ENCODE measurements around the gene PPP1R37. TPM values are rescaled to one million over a fixed set of nuclear protein-coding genes. Genes with fewer than 3 reads are reported as not detected.

Gene PPP1R37
- total and polyA plus RNA-seq, 4 experiments from 2014 or later: 0.31 to 26.2 (median 13.3) TPM

DNA sequence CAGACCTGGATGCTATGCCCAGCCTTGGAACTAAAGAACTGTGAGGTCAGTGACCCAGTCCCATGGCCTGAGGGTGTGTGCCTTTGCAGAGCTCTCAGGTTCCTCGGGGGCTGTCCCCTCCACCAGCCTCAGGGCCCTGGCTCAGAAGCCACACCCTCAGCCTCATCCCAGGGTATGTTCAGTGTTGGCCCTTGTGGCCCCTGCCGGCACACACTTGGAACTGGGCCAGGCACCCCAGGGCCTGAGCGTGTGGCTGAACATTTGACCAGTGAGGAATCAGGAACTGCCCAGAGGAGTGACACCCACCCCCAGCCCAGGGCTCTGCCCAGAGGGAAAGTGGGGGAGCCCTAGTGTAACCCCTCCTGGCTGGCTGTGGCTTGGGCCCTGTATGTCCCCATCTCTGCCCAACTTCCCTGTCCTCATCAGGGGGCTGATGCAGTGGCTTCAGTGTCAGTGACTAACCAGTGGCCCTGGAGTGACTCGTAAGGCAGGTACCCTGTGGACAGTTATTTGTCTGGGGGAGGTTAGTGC lies 57.8 kb downstream of the PPP1R37 start:
- POLR2A ChIA-PET (ENCODE audit: partially characterized antibody): interaction anchor here (1.7 kb wide), 1 partner anchor 10 kb away, joined by 4 read pairs; the partner anchor contains the start of gene NKPD1

DNA sequence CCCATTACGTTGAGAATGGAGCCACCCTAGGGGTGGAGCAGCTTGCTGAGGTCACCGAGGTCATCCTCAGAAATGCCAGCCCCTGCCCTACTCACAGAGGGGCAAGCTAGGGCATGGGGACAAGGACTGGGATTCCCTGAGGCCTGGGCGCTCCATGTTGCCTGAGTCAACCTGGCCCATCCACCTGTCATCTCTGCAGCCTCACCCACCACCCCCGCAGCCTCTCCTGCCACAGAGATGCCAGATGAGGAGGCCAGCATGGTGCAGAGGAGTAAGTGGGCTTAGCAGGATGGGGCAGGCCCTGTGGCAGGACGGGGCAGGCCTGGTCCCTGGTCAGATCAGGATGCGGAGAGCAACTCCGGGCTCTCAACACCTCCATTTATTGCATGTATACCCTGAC lies 58.3 kb downstream of the PPP1R37 start:
- Mint-ChIP-seq H3K9me3 (no peaks in the 10 kb centered on the region), H3K4me1 (peaks cover 14 to 37% (median 25%) of the 10 kb centered on the region in 4 donors), H3K4me3 (peak overlapping the region in 5 of 8 donors; percentile 15 to 72 (median 29)), H3K27me3 (peaks cover 1 to 6% of the 10 kb centered on the region in 2 donors), H3K36me3 (no peaks in the 10 kb centered on the region), H3K27ac (peak overlapping the region in 2 of 7 donors; percentile 48 to 50)
- Histone ChIP-seq H3K36me3 (ENCODE audit: insufficient read depth, low read length) (no peaks in the 10 kb centered on the region), H3K9me3 (ENCODE audit: control insufficient read depth in 1 of 2, low read length in 2 of 2) (no peaks in the 10 kb centered on the region), H3K27ac (ENCODE audit: low read depth, low read length) (no peak overlapping the region), H3K27me3 (ENCODE audit: insufficient read depth, low read length) (peaks cover 3% of the 10 kb centered on the region), H3K4me1 (ENCODE audit: insufficient read depth, low read length) (peaks cover 28% of the 10 kb centered on the region), H3K4me3 (ENCODE audit: low read length in 2 of 2) (no peak overlapping the region)
- ChIA-PET POLR2A (ENCODE audit: partially characterized antibody) (interaction anchor here (0.6 to 4.3 kb wide), 2 partner anchors 27 to 35 kb away, joined by 3 to 54 read pairs; partner anchors contain the start of genes BLOC1S3 and TRAPPC6A), CTCF (ENCODE audit: partially characterized antibody) (interaction anchor here (0.5 to 1.8 kb wide), 2 partner anchors 25 to 181 kb away, joined by 3 to 4 read pairs; no protein-coding TSS in a partner anchor)
- intact Hi-C loops (cut with micrococcal nuclease): no loop called here
- DNase-seq: peak in 1 of 5 donors; percentile 32

More for the DNA sequence above, 57.8 kb downstream of the PPP1R37 start:
- Histone ChIP-seq H3K27ac (ENCODE audit: low read depth, low read length) (no peak overlapping the region), H3K27me3 (ENCODE audit: insufficient read depth, low read length) (peaks cover 3% of the 10 kb centered on the region), H3K36me3 (ENCODE audit: insufficient read depth, low read length) (no peaks in the 10 kb centered on the region), H3K4me3 (ENCODE audit: low read length in 2 of 2) (no peak overlapping the region), H3K9me3 (ENCODE audit: control insufficient read depth in 1 of 2, low read length in 2 of 2) (no peaks in the 10 kb centered on the region), H3K4me1 (ENCODE audit: insufficient read depth, low read length) (peaks cover 28% of the 10 kb centered on the region)
- CTCF ChIA-PET (ENCODE audit: partially characterized antibody): interaction anchor here (1.7 kb wide), 1 partner anchor 20 kb away, joined by 3 read pairs; no protein-coding TSS in a partner anchor
- H3K4me1 Mint-ChIP-seq: peaks cover 14 to 37% (median 25%) of the 10 kb centered on the region in 4 donors
- intact Hi-C loops (cut with micrococcal nuclease): no loop called here
- no peak for DNase-seq
- H3K4me3 Mint-ChIP-seq: no peak overlapping the region
- H3K27me3 Mint-ChIP-seq: peaks cover 1 to 6% of the 10 kb centered on the region in 2 donors
- H3K36me3 Mint-ChIP-seq: no peaks in the 10 kb centered on the region
- H3K9me3 Mint-ChIP-seq: no peaks in the 10 kb centered on the region
- H3K27ac Mint-ChIP-seq: no peak overlapping the region

DNA sequence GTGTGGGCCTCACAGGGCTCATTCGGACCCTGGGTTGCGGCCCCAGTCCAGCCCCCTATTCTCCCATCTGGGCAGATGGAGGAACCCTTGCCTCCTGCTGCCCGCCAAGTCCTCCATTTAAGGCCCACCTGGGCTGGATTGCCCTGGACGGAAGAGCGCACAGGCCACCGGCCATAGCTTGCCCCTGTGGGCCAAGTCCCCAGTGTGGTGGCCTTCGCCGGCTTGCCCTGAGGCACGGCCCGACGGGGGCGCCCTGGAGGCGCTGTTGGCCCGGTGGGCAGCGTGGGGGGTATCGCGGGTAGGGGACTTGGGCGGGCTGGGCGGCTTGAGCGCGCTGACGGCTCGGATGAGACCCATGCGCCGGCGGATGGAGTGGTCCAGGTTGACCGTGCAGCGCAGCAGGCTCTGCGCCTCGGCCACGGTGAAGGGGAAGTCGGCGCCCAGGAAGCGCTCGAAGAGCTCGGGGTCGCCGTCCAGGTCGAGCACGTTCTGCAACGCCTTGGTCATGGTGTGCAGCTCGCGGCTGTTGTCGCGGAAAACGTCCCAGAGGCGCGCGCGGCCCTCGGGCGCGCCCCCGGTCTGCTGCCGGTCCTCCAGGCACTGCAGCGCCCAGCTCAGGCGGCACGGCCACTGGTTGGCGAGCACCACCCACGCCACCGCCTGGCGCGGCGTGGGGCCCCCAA lies 59.0 kb downstream of the PPP1R37 start:
- H3K36me3 Mint-ChIP-seq: no peaks in the 10 kb centered on the region
- H3K4me3 ChIP-seq (ENCODE audit: low read length in 2 of 2): peak overlapping the region in 1 of 2 donors; percentile 60

DNA sequence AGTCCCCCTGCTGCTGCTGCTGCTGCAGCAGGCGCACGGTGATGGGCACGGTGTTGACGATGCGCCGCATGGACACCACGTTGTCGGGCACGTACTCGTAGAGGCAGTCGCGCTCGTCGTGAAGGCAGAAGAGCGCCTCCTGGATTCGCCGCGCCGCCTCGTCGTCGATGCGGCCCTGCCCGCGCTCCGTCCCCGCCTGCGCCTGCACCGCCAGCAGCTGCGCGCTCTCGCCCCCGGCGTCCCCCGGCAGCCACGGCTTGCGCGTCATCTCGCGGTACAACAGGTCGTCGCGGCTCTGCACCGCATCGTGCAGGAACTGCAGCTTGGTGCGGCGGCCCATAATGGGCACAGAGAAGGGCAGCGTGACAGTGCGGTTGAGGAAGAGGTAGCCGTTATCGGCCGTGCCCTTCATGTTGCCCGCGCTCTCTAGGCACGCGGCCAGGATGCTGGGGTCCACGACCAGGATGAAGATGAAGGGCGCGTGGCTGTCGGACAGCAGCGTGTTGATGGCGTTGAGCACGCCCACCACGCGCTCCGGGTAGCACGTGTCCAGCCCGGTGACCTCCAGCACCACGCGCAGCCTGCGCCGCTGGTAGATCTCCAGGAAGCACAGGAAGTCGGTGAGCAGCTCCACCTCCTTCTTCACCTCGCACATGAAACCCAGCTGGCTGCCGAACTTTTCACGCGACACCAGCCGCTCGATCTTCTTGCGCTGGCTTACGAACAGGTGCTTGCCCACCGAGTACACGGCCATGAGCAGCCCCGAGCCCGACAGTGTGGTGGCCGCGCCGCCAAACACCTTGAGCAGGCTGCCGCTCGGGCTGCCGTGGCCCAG lies 59.7 kb downstream of the PPP1R37 start:
- peaks cover 28% of the 10 kb centered on the region for H3K4me1 ChIP-seq (ENCODE audit: insufficient read depth, low read length)
- peak; percentile 52 to 69 (median 64) for DNase-seq
- H3K4me3 Mint-ChIP-seq: peak overlapping the region; percentile 79 to 90 (median 82)
- peaks cover 3% of the 10 kb centered on the region for H3K27me3 ChIP-seq (ENCODE audit: insufficient read depth, low read length)
- ChIA-PET POLR2A (ENCODE audit: partially characterized antibody) (interaction anchor here (0.7 to 4.3 kb wide), 10 partner anchors 10 to 198 kb away, joined by 3 to 54 read pairs (median 4); partner anchors contain the start of genes BLOC1S3, CLASRP, CLPTM1 and PPP1R37), CTCF (ENCODE audit: partially characterized antibody) (interaction anchor here (0.6 to 2.1 kb wide), 8 partner anchors 9 to 149 kb away, joined by 3 to 7 read pairs (median 4); partner anchors contain the start of gene BLOC1S3)
- no peaks in the 10 kb centered on the region for H3K9me3 Mint-ChIP-seq
- peaks cover 14 to 37% (median 25%) of the 10 kb centered on the region in 4 donors for H3K4me1 Mint-ChIP-seq
- H3K36me3 ChIP-seq (ENCODE audit: insufficient read depth, low read length): no peaks in the 10 kb centered on the region
- no peaks in the 10 kb centered on the region for H3K36me3 Mint-ChIP-seq
- H3K27me3 Mint-ChIP-seq: peaks cover 1 to 6% of the 10 kb centered on the region in 2 donors
- H3K9me3 ChIP-seq (ENCODE audit: control insufficient read depth in 1 of 2, low read length in 2 of 2): no peaks in the 10 kb centered on the region
- intact Hi-C loops (cut with micrococcal nuclease): loop anchor here (1.0 kb wide), 1 partner anchor 26 kb away; the partner anchor contains the start of genes BLOC1S3 and TRAPPC6A
- peak overlapping the region; percentile 73 to 83 (median 76) for H3K27ac Mint-ChIP-seq
- no peak overlapping the region for H3K27ac ChIP-seq (ENCODE audit: low read depth, low read length)
- peak overlapping the region in 1 of 2 donors; percentile 60 for H3K4me3 ChIP-seq (ENCODE audit: low read length in 2 of 2)

More for the DNA sequence above, 59.0 kb downstream of the PPP1R37 start:
- ChIA-PET POLR2A (ENCODE audit: partially characterized antibody) (interaction anchor here (0.6 to 4.3 kb wide), 7 partner anchors 12 to 113 kb away, joined by 3 to 54 read pairs (median 5); partner anchors contain the start of genes BLOC1S3, CLASRP, PPP1R37 and TRAPPC6A), CTCF (ENCODE audit: partially characterized antibody) (interaction anchor here (0.5 to 1.8 kb wide), 5 partner anchors 16 to 181 kb away, joined by 3 to 7 read pairs (median 4); partner anchors contain the start of gene BLOC1S3)
- no peaks in the 10 kb centered on the region for H3K9me3 ChIP-seq (ENCODE audit: control insufficient read depth in 1 of 2, low read length in 2 of 2)
- Mint-ChIP-seq H3K4me1 (peaks cover 14 to 37% (median 25%) of the 10 kb centered on the region in 4 donors), H3K4me3 (peak overlapping the region in 6 of 8 donors; percentile 17 to 72 (median 32)), H3K27ac (peak overlapping the region in 2 of 7 donors; percentile 48 to 50), H3K9me3 (no peaks in the 10 kb centered on the region), H3K27me3 (peaks cover 1 to 6% of the 10 kb centered on the region in 2 donors)
- H3K36me3 ChIP-seq (ENCODE audit: insufficient read depth, low read length): no peaks in the 10 kb centered on the region
- peak in 1 of 5 donors; percentile 13 for DNase-seq
- no peak overlapping the region for H3K27ac ChIP-seq (ENCODE audit: low read depth, low read length)
- peaks cover 28% of the 10 kb centered on the region for H3K4me1 ChIP-seq (ENCODE audit: insufficient read depth, low read length)
- H3K27me3 ChIP-seq (ENCODE audit: insufficient read depth, low read length): peaks cover 3% of the 10 kb centered on the region
- intact Hi-C loops (cut with micrococcal nuclease): loop anchor here (1.0 kb wide), 1 partner anchor 26 kb away; the partner anchor contains the start of genes BLOC1S3 and TRAPPC6A

DNA sequence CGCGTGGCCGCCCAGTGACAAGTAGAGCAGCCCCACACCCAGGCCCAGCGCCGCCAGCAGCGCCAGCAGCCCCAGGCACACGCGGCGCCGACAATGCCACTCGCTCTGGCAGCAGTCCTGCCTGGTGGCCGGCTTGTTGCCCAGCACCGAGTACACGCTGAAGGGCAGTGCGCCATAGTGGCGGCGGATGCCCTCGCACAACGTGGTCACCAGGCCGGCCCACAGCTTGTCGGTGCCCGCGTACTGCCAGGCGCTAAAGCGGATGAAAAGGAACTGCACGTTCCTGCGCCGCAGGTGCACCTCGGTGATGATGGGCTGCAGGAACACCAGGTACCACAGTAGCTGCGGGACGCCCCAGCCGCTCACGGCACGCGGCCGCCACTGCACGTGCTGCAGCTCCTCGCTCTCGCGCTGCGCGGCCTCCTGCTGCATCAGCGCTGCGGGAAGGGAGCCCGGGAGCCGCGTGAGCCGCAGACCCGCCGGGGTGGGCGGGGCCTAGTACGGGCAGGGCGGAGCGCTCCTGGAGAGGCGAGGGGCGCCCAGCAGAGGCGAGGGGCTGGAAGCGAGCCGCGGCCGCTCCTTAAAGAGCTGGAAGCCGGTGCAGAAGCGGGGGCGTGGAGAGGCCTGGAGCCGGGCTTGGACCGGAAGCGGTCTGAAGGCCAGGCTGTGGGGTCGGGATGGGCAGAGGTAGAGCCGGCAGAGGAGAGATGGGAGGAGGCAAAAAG lies 60.5 kb downstream of the PPP1R37 start:
- H3K4me1 ChIP-seq (ENCODE audit: insufficient read depth, low read length): peaks cover 28% of the 10 kb centered on the region
- Mint-ChIP-seq H3K9me3 (no peaks in the 10 kb centered on the region), H3K4me1 (peaks cover 14 to 37% (median 25%) of the 10 kb centered on the region in 4 donors), H3K27ac (peak overlapping the region in 6 of 7 donors; percentile 38 to 75 (median 63)), H3K36me3 (no peaks in the 10 kb centered on the region), H3K27me3 (peaks cover 3 to 6% of the 10 kb centered on the region in 2 donors), H3K4me3 (peak overlapping the region; percentile 68 to 86 (median 82))
- intact Hi-C loops (cut with micrococcal nuclease): no loop called here
- peak overlapping the region in 1 of 2 donors; percentile 60 for H3K4me3 ChIP-seq (ENCODE audit: low read length in 2 of 2)
- no peaks in the 10 kb centered on the region for H3K9me3 ChIP-seq (ENCODE audit: control insufficient read depth in 1 of 2, low read length in 2 of 2)
- H3K27me3 ChIP-seq (ENCODE audit: insufficient read depth, low read length): peaks cover 3% of the 10 kb centered on the region
- ChIA-PET POLR2A (ENCODE audit: partially characterized antibody) (interaction anchor here (1.0 to 4.3 kb wide), 9 partner anchors 9 to 199 kb away, joined by 3 to 54 read pairs (median 5); partner anchors contain the start of genes BLOC1S3, CLASRP, CLPTM1 and PPP1R37), CTCF (ENCODE audit: partially characterized antibody) (interaction anchor here (0.6 to 2.1 kb wide), 5 partner anchors 10 to 148 kb away, joined by 3 to 7 read pairs (median 3); partner anchors contain the start of gene BLOC1S3)
- peak; percentile 27 to 49 (median 38) for DNase-seq
- no peaks in the 10 kb centered on the region for H3K36me3 ChIP-seq (ENCODE audit: insufficient read depth, low read length)
- no peak overlapping the region for H3K27ac ChIP-seq (ENCODE audit: low read depth, low read length)

Data from CD4-positive, alpha-beta memory T cell (primary cell).